Epidermal melanocyte (primary cell): ENCODE measurements around the gene GOLGB1.
"Not testable (repeated sequence)": the region's sequence is repeated elsewhere in the genome, so short reads cannot be mapped to it uniquely, and the experiment has no call there.

Experiments used
- DNase-seq: peaks from one replicate; pipeline ENCODE4 v3.0.0; 2011; ENCODE audit warnings: low spot score; ENCODE audit not compliant: insufficient read length

GOLGB1 gene

GRCh38 chr3:121749276-121750086 is at the start of gene GOLGB1:
TSS of gene GOLGB1 (minus strand) at chr3:121749741. CDS start at chr3:121730971, 18,770 bp downstream.
- peak; percentile 98 for DNase-seq

GRCh38 chr3:121796970-121797369 is 47.4 kb upstream of the GOLGB1 start:
- DNase-seq: no peak

- DNase-seq: no peak
Measured at GRCh38 chr3:121794264-121794983, 44.9 kb upstream of the GOLGB1 start.

GRCh38 chr3:121793078-121793477 is 43.5 kb upstream of the GOLGB1 start:
- DNase-seq: no peak

GRCh38 chr3:121786485-121786884 is 36.9 kb upstream of the GOLGB1 start:
- no peak for DNase-seq

GRCh38 chr3:121782784-121783183 is 33.2 kb upstream of the GOLGB1 start:
- not testable (repeated sequence) for DNase-seq

- no peak for DNase-seq
Measured at GRCh38 chr3:121781611-121782010, 32.1 kb upstream of the GOLGB1 start.

GRCh38 chr3:121775095-121775494 is 25.6 kb upstream of the GOLGB1 start:
- not testable (repeated sequence) for DNase-seq

GRCh38 chr3:121769246-121769645 is 19.7 kb upstream of the GOLGB1 start:
- DNase-seq: no peak

- no peak for DNase-seq
Measured at GRCh38 chr3:121768452-121768851, 18.9 kb upstream of the GOLGB1 start.

GRCh38 chr3:121759541-121760202 is 10.1 kb upstream of the GOLGB1 start:
- no peak for DNase-seq

- DNase-seq: no peak
Measured at GRCh38 chr3:121758727-121759450, 9.3 kb upstream of the GOLGB1 start.

GRCh38 chr3:121757812-121758545 is 8.4 kb upstream of the GOLGB1 start:
- no peak for DNase-seq

GRCh38 chr3:121757087-121757811 is 7.7 kb upstream of the GOLGB1 start:
- no peak for DNase-seq

GRCh38 chr3:121752772-121753171 is 3.2 kb upstream of the GOLGB1 start:
- DNase-seq: no peak

- no peak for DNase-seq
Measured at GRCh38 chr3:121752261-121752660, 2.7 kb upstream of the GOLGB1 start.

GRCh38 chr3:121750087-121750415 is 510 bp upstream of the GOLGB1 start:
- no peak for DNase-seq

GRCh38 chr3:121748680-121749275 is 763 bp downstream of the GOLGB1 start:
- DNase-seq: no peak

GRCh38 chr3:121747976-121748375 is 1.6 kb downstream of the GOLGB1 start:
- no peak for DNase-seq

- not testable (repeated sequence) for DNase-seq
Measured at GRCh38 chr3:121743106-121743505, 6.4 kb downstream of the GOLGB1 start.
